H1 (cell line): Measurements from ENCODE around the gene SLC44A5. TPM values are rescaled to one million over a fixed set of nuclear protein-coding genes. Genes with fewer than 3 reads are reported as not detected.

Source experiments
- CTCF ChIA-PET: fragments of 300-600 bp; sonication (Branson Sonifier 250); formaldehyde crosslinking; loops from one replicate; lab custom pipeline; 2021; ENCODE audit not compliant: partially characterized antibody; lab: Charles Lee
- POLR2A ChIA-PET: fragments of 300-600 bp; sonication (Branson Sonifier 250); formaldehyde crosslinking; loops from one replicate; lab custom pipeline; 2021; ENCODE audit warnings: inconsistent platforms; ENCODE audit not compliant: partially characterized antibody; lab: Charles Lee
- DNase-seq, 2 experiments: peaks; one replicate each; pipeline versions ENCODE4 v3.0.0 to v3.0.0-alpha.2; 2010 to 2022; ENCODE audit warnings: low spot score in 2 of 2, low read depth in 1 of 2, mixed read lengths in 1 of 2
- FAIRE-seq: peaks from 2 replicates; lab custom pipeline; 2011; peaks lifted over from hg19 to GRCh38; lab: Jason Lieb, UNC
- H2AFZ ChIP-seq: 2 replicates; pipeline ENCODE4 v1.8.1; 2012; ENCODE audit warnings: low read length, inconsistent platforms
- H2AK5ac ChIP-seq: 2 replicates; pipeline ENCODE4 v1.6.1; 2013; ENCODE audit warnings: low read depth, low read length
- H2BK120ac ChIP-seq: replicated peaks from 2 replicates; pipeline ENCODE3; 2013; ENCODE audit warnings: low read depth, low read length, inconsistent platforms
- H2BK12ac ChIP-seq: 2 replicates; pipeline ENCODE4 v1.6.1; 2013; ENCODE audit warnings: low read depth, low read length
- H2BK15ac ChIP-seq: 2 replicates; pipeline ENCODE4 v1.6.1; 2013; ENCODE audit warnings: low read length
- H2BK20ac ChIP-seq: 2 replicates; pipeline ENCODE4 v1.6.1; 2013; ENCODE audit warnings: low read length
- H2BK5ac ChIP-seq: 2 replicates; pipeline ENCODE4 v1.6.1; 2013; ENCODE audit warnings: low read depth, low read length
- H3K14ac ChIP-seq: 2 replicates; pipeline ENCODE4 v1.6.1; 2013; ENCODE audit warnings: inconsistent platforms; ENCODE audit not compliant: insufficient read length
- H3K18ac ChIP-seq: 2 replicates; pipeline ENCODE4 v1.6.1; 2013; ENCODE audit warnings: low read length; ENCODE audit errors: extremely low read depth
- H3K23ac ChIP-seq: 2 replicates; pipeline ENCODE4 v1.6.1; 2013; ENCODE audit warnings: inconsistent platforms; ENCODE audit not compliant: insufficient read length
- H3K23me2 ChIP-seq: 2 replicates; pipeline ENCODE4 v1.6.1; 2013; ENCODE audit warnings: low read depth, low read length
- H3K27ac ChIP-seq: 2 replicates; pipeline ENCODE4 v1.6.1; 2011; ENCODE audit warnings: low read depth, low read length, inconsistent platforms
- H3K27me3 ChIP-seq, 4 experiments: replicated peaks in 1 of 4; 1 replicate in 1 of 4; 2 replicates in 3 of 4; pipeline versions ENCODE4 v1.6.1 to v1.8.1; 2011 to 2013; ENCODE audit warnings: low read length in 3 of 4, mild to moderate bottlenecking in 3 of 4, inconsistent platforms in 2 of 4, mixed read lengths in 2 of 4, moderate library complexity in 1 of 4; ENCODE audit not compliant: control insufficient read depth in 3 of 4, insufficient read depth in 3 of 4; ENCODE audit errors: extremely low read depth in 1 of 4
- H3K36me3 ChIP-seq, 4 experiments: 2 replicates each; pipeline versions ENCODE4 v1.6.1 to v1.8.1; 2011 to 2013; ENCODE audit warnings: mild to moderate bottlenecking in 4 of 4, low read length in 3 of 4, moderate library complexity in 2 of 4, control low read depth in 1 of 4, inconsistent platforms in 1 of 4; ENCODE audit not compliant: insufficient read depth in 4 of 4, control insufficient read depth in 2 of 4
- H3K4ac ChIP-seq: replicated peaks from 2 replicates; pipeline ENCODE3; 2013; ENCODE audit warnings: low read length, low read depth, mixed read lengths, inconsistent platforms; ENCODE audit not compliant: insufficient read length
- H3K4me1 ChIP-seq, 4 experiments: replicated peaks in 1 of 4; 1 replicate in 1 of 4; 2 replicates in 3 of 4; pipeline versions ENCODE4 v1.6.1 to v1.8.1; 2011 to 2013; ENCODE audit warnings: low read length in 3 of 4, inconsistent platforms in 2 of 4, mixed read lengths in 1 of 4; ENCODE audit not compliant: insufficient read depth in 4 of 4, control insufficient read depth in 3 of 4
- H3K4me2 ChIP-seq, 2 experiments: 2 replicates each; pipeline versions ENCODE4 v1.6.1 to v1.8.1; 2011 to 2013; ENCODE audit warnings: low read depth in 2 of 2, low read length in 2 of 2, control low read depth in 1 of 2, inconsistent platforms in 1 of 2, mild to moderate bottlenecking in 1 of 2; ENCODE audit not compliant: insufficient read depth in 1 of 2
- H3K4me3 ChIP-seq, 4 experiments: fragments of 200-600, 300-600 bp in 1 of 4; sonication (generic), shearing (Covaris generic), sonication (Bioruptor Twin) in 1 of 4; 2 replicates each; pipeline versions ENCODE4 v1.5.1 to v1.8.1; 2011 to 2016; ENCODE audit warnings: low read length in 4 of 4, low read depth in 3 of 4, control low read depth in 2 of 4, inconsistent platforms in 2 of 4, mild to moderate bottlenecking in 2 of 4, mixed read lengths in 1 of 4, moderate library complexity in 1 of 4; ENCODE audit not compliant: insufficient read depth in 2 of 4; ENCODE audit errors: extremely low read depth in 1 of 4
- H3K56ac ChIP-seq: replicated peaks from 2 replicates; pipeline ENCODE3; 2013; ENCODE audit warnings: low read depth, mild to moderate bottlenecking, mixed read lengths, low read length, inconsistent platforms; ENCODE audit not compliant: insufficient read length
- H3K79me1 ChIP-seq: 2 replicates; pipeline ENCODE4 v1.6.1; 2013; ENCODE audit warnings: low read depth, low read length, control low read depth
- H3K79me2 ChIP-seq, 2 experiments: 2 replicates each; pipeline versions ENCODE4 v1.6.1 to v1.8.1; 2012 to 2013; ENCODE audit warnings: low read length in 2 of 2, mild to moderate bottlenecking in 2 of 2, inconsistent platforms in 1 of 2; ENCODE audit not compliant: insufficient read depth in 2 of 2, control insufficient read depth in 1 of 2
- H3K9ac ChIP-seq, 4 experiments: replicated peaks in 1 of 4; 1 replicate in 1 of 4; 2 replicates in 3 of 4; pipeline versions ENCODE4 v1.6.1 to v1.8.1; 2011 to 2013; ENCODE audit warnings: low read depth in 3 of 4, low read length in 3 of 4, control low read depth in 2 of 4, mild to moderate bottlenecking in 2 of 4, moderate library complexity in 2 of 4, inconsistent platforms in 1 of 4; ENCODE audit errors: extremely low read depth in 1 of 4
- H3K9me3 ChIP-seq, 2 experiments: 2 replicates each; pipeline versions ENCODE4 v1.6.1 to v1.8.1; 2012 to 2013; ENCODE audit warnings: mild to moderate bottlenecking in 2 of 2, moderate library complexity in 2 of 2, control low read depth in 1 of 2, inconsistent platforms in 1 of 2, low read depth in 1 of 2, low read length in 1 of 2, mixed read lengths in 1 of 2; ENCODE audit not compliant: insufficient read depth in 2 of 2
- H4K20me1 ChIP-seq, 2 experiments: replicated peaks in 1 of 2; 2 replicates each; pipeline versions ENCODE3 to v1.8.1; 2011 to 2013; ENCODE audit warnings: inconsistent platforms in 2 of 2, low read length in 2 of 2, mild to moderate bottlenecking in 1 of 2; ENCODE audit not compliant: insufficient read depth in 2 of 2, control insufficient read depth in 1 of 2
- H4K5ac ChIP-seq: 2 replicates; pipeline ENCODE4 v1.6.1; 2013; ENCODE audit warnings: low read length, low read depth, mixed read lengths, inconsistent platforms; ENCODE audit not compliant: insufficient read length
- H4K8ac ChIP-seq: 2 replicates; pipeline ENCODE4 v1.8.0; 2013; ENCODE audit warnings: mild to moderate bottlenecking, moderate library complexity, low read length, inconsistent platforms; ENCODE audit not compliant: insufficient read depth; ENCODE audit errors: extremely low read depth
- H4K91ac ChIP-seq: replicated peaks from 2 replicates; pipeline ENCODE3; 2013; ENCODE audit warnings: low read length, mixed read lengths, inconsistent platforms; ENCODE audit not compliant: insufficient read length
- JUN ChIP-seq: IDR thresholded peaks from 2 replicates; pipeline ENCODE4 v1.6.1; 2011; ENCODE audit warnings: low read depth, mild to moderate bottlenecking, improper control_type of control experiment, low read length
- KDM5A ChIP-seq: fragments of 200-600 bp; IDR thresholded peaks from 2 replicates; pipeline ENCODE4 v1.7.1; 2012; ENCODE audit warnings: mild to moderate bottlenecking, low read length, inconsistent platforms, mixed read lengths
- RAD21 ChIP-seq, 2 experiments: IDR thresholded peaks in 1 of 2; conservative IDR thresholded peaks in 1 of 2; 2 replicates each; pipeline ENCODE4 v1.6.1; 2011; ENCODE audit warnings: low read depth in 2 of 2, low read length in 2 of 2, improper control_type of control experiment in 1 of 2, inconsistent platforms in 1 of 2, mild to moderate bottlenecking in 1 of 2, moderate library complexity in 1 of 2
- SIN3A ChIP-seq, 2 experiments: IDR thresholded peaks in 1 of 2; conservative IDR thresholded peaks in 1 of 2; 2 replicates each; pipeline ENCODE4 v1.6.1; 2011 to 2012; ENCODE audit warnings: low read length in 2 of 2, improper control_type of control experiment in 1 of 2, low read depth in 1 of 2, mild to moderate bottlenecking in 1 of 2
- SIX5 ChIP-seq: IDR thresholded peaks from 2 replicates; pipeline ENCODE4 v1.6.1; 2011; ENCODE audit warnings: mild to moderate bottlenecking, low read depth, low read length
- TCF12 ChIP-seq: IDR thresholded peaks from 2 replicates; pipeline ENCODE4 v1.6.1; 2011; ENCODE audit warnings: low read depth, mild to moderate bottlenecking, low read length
- USF2 ChIP-seq: IDR thresholded peaks from 2 replicates; pipeline ENCODE4 v1.6.1; 2011; ENCODE audit warnings: low read length, improper control_type of control experiment
- YY1 ChIP-seq: IDR thresholded peaks from 2 replicates; pipeline ENCODE4 v1.6.1; 2011; ENCODE audit warnings: low read depth, mild to moderate bottlenecking, low read length
- polyA plus RNA-seq, 7 experiments: library from polyadenylated mRNA; depleted of rRNA in 3 of 7; stranded (reverse) in 5 of 7; unstranded in 2 of 7; fragments of >200 nt in 5 of 7; fragments of 200-250 nt in 2 of 7; gene quantifications; 1 replicate in 5 of 7; 2 replicates in 1 of 7; 4 replicates in 1 of 7; pipeline versions ENCODE4 v1.2.1 to v1.2.3, GENCODE V29; 2011 to 2013; ENCODE audit warnings: missing spikeins in 2 of 7, mixed read lengths in 2 of 7
- total RNA-seq: library from RNA; stranded (reverse); fragmentation: NEBNext Ultra II Directional; extraction: Animal tissue kit (Norgen Biotek cat#: 25700); gene quantifications from 2 replicates; pipeline ENCODE4 v1.2.1, GENCODE V29; 2021

Gene SLC44A5
- total and polyA plus RNA-seq, 2 of the 8 experiments (the other 6 are each of a cell fraction or from before 2014, with no cell fraction given): 1.8 to 3.3 TPM

DNA sequence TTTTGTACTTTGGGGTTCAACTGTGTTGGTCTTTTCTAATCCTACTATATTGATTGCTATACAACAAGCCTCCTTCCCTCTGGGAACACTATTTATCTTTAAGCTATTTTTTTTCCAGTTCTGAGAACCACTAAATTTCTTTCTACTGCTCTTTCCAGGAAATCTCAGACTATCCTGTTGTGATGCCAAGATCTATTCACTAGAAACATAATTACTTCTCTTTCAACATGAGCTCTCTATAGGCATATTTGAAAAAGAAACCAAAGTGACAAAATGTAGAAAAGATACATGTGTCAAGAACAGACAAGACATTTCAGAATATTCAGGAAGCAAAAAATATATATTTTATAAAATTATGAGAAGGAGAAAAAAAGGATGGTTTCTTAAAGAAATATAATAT lies 82.9 kb downstream of the SLC44A5 start:
- Histone ChIP-seq H3K27ac (no peak overlapping the region), H4K20me1 (no peaks in the 10 kb centered on the region), H3K4me1 (no peaks in the 10 kb centered on the region), H2AK5ac (no peak overlapping the region), H2BK15ac (no peak overlapping the region), H3K79me2 (no peaks in the 10 kb centered on the region), H3K4me2 (no peak overlapping the region), H2BK120ac (no peak overlapping the region), H4K91ac (no peak overlapping the region), H3K9ac (no peak overlapping the region), H3K14ac (no peak overlapping the region), H3K23ac (no peak overlapping the region), H3K56ac (no peak overlapping the region), H3K36me3 (no peaks in the 10 kb centered on the region), H2BK12ac (no peak overlapping the region), H3K27me3 (no peaks in the 10 kb centered on the region), H3K4ac (no peak overlapping the region), H3K23me2 (no peaks in the 10 kb centered on the region), H2BK5ac (no peak overlapping the region), H4K5ac (no peak overlapping the region), H3K9me3 (no peaks in the 10 kb centered on the region), H3K18ac (no peak overlapping the region), H3K4me3 (no peak overlapping the region), H4K8ac (no peak overlapping the region), H2AFZ (no peak overlapping the region), H3K79me1 (no peaks in the 10 kb centered on the region), H2BK20ac (no peak overlapping the region)
- ChIA-PET POLR2A (no interaction called here), CTCF (interaction anchor here (1.0 to 1.4 kb wide), 2 partner anchors 11 to 13 kb away, joined by 3 read pairs; no protein-coding TSS in a partner anchor)
- no peak for DNase-seq
- TF ChIP-seq KDM5A (no peak), SIX5 (no peak), RAD21 (IDR thresholded peaks at IDR 0.05 in 1 of 2, conservative IDR thresholded peaks at IDR 0.05 in 1 of 2; ENCODE audit: low read depth in 2 of 2, low read length in 2 of 2) (no peak), YY1 (no peak), USF2 (no peak), JUN (no peak), SIN3A (conservative IDR thresholded peaks at IDR 0.05 in 1 of 2, IDR thresholded peaks at IDR 0.05 in 1 of 2; ENCODE audit: low read depth in 1 of 2, low read length in 2 of 2) (no peak), TCF12 (no peak)
- no peak for FAIRE-seq
